IMR-90 (cell line): ENCODE data around the gene CRYBB2. TPM values are rescaled to one million over a fixed set of nuclear protein-coding genes. Genes with fewer than 3 reads are reported as not detected.

ENCODE experiments used
- ATAC-seq: fragments of 200-7000 bp; cut with Tn5 transposase; 2 replicates; pipeline ENCODE4 v1.9.1; 2020; ENCODE audit warnings: low read depth, mild to moderate bottlenecking, moderate library complexity
- BruUV-seq: library from RNA; stranded (reverse); fragments of 400-500 nt; replicated peaks from 2 replicates; lab custom pipeline; 2021; lab: Mats Ljungman, UMichigan
- CTCF ChIA-PET: fragments of 300-600 bp; formaldehyde crosslinking; extraction: SDS; loops from one replicate; lab custom pipeline; 2021; ENCODE audit warnings: antibody characterized with exemption; lab: Yijun Ruan, JAX
- POLR2A ChIA-PET: fragments of 300-600 bp; sonication (Branson Sonifier 250); formaldehyde crosslinking; loops from one replicate; lab custom pipeline; 2022; ENCODE audit warnings: antibody characterized with exemption; ENCODE audit not compliant: unreplicated experiment; lab: Charles Lee
- DNase-seq: peaks from one replicate; pipeline ENCODE4 v3.0.0; 2013
- H2AFZ ChIP-seq: replicated peaks from 2 replicates; pipeline ENCODE3; 2013; ENCODE audit warnings: low read length, mild to moderate bottlenecking; ENCODE audit not compliant: poor library complexity
- H2AK5ac ChIP-seq: 2 replicates; pipeline ENCODE4 v1.6.1; 2013; ENCODE audit warnings: low read depth, low read length, inconsistent platforms
- H2AK9ac ChIP-seq: replicated peaks from 2 replicates; pipeline ENCODE3; 2013; ENCODE audit warnings: mild to moderate bottlenecking, low read depth, low read length, moderate library complexity; ENCODE audit not compliant: poor library complexity
- H2BK120ac ChIP-seq: 2 replicates; pipeline ENCODE4 v1.6.1; 2013; ENCODE audit warnings: low read depth, low read length, inconsistent platforms
- H2BK15ac ChIP-seq: 3 replicates; pipeline ENCODE4 v1.6.1; 2013; ENCODE audit warnings: low read depth, low read length, inconsistent platforms
- H2BK20ac ChIP-seq: 2 replicates; pipeline ENCODE4 v1.6.1; 2013; ENCODE audit warnings: low read depth, mild to moderate bottlenecking, inconsistent platforms, low read length, moderate library complexity
- H2BK5ac ChIP-seq: 2 replicates; pipeline ENCODE4 v1.6.1; 2013; ENCODE audit warnings: mild to moderate bottlenecking, low read depth, low read length, inconsistent platforms; ENCODE audit not compliant: poor library complexity, severe bottlenecking
- H3K14ac ChIP-seq: replicated peaks from 2 replicates; pipeline ENCODE4 v1.6.1; 2013; ENCODE audit warnings: low read depth, low read length, inconsistent platforms
- H3K18ac ChIP-seq: 2 replicates; pipeline ENCODE4 v1.6.1; 2013; ENCODE audit warnings: low read depth, low read length, control low read depth
- H3K23ac ChIP-seq: 2 replicates; pipeline ENCODE4 v1.6.1; 2013; ENCODE audit warnings: low read depth, low read length, inconsistent platforms
- H3K27ac ChIP-seq: 2 replicates; pipeline ENCODE4 v1.5.1; 2013; ENCODE audit warnings: mild to moderate bottlenecking, control low read depth, low read length; ENCODE audit not compliant: insufficient read depth
- H3K27me3 ChIP-seq: 2 replicates; pipeline ENCODE4 v1.6.1; 2013; ENCODE audit warnings: low read length; ENCODE audit not compliant: control insufficient read depth, insufficient read depth
- H3K36me3 ChIP-seq: 2 replicates; pipeline ENCODE4 v1.6.1; 2013; ENCODE audit warnings: low read length, mixed read lengths; ENCODE audit not compliant: control insufficient read depth, insufficient read depth
- H3K4ac ChIP-seq: 2 replicates; pipeline ENCODE4 v1.6.1; 2013; ENCODE audit warnings: low read depth, low read length, inconsistent platforms
- H3K4me1 ChIP-seq: 2 replicates; pipeline ENCODE4 v1.6.1; 2013; ENCODE audit warnings: low read length, mixed read lengths; ENCODE audit not compliant: control insufficient read depth, insufficient read depth
- H3K4me2 ChIP-seq: 2 replicates; pipeline ENCODE4 v1.6.1; 2013; ENCODE audit warnings: low read depth, mild to moderate bottlenecking, control low read depth, low read length, moderate library complexity
- H3K4me3 ChIP-seq: 2 replicates; pipeline ENCODE4 v1.5.1; 2013; ENCODE audit warnings: low read depth, mild to moderate bottlenecking, control low read depth, low read length, moderate library complexity; ENCODE audit not compliant: insufficient read depth
- H3K56ac ChIP-seq: 2 replicates; pipeline ENCODE4 v1.6.1; 2013; ENCODE audit warnings: low read length, inconsistent platforms; ENCODE audit not compliant: insufficient read depth; ENCODE audit errors: extremely low read depth
- H3K79me1 ChIP-seq, 2 experiments: 2 replicates each; pipeline ENCODE4 v1.6.1; 2013; ENCODE audit warnings: low read length in 2 of 2, inconsistent platforms in 1 of 2, low read depth in 1 of 2
- H3K9ac ChIP-seq: 2 replicates; pipeline ENCODE4 v1.6.1; 2013; ENCODE audit warnings: low read depth, low read length, control low read depth
- H3K9me1 ChIP-seq: 2 replicates; pipeline ENCODE4 v1.6.1; 2013; ENCODE audit warnings: low read length, inconsistent platforms; ENCODE audit not compliant: insufficient read depth
- H3K9me3 ChIP-seq: 2 replicates; pipeline ENCODE4 v1.6.1; 2013; ENCODE audit warnings: low read length; ENCODE audit not compliant: control insufficient read depth, insufficient read depth
- H4K20me1 ChIP-seq: 2 replicates; pipeline ENCODE4 v1.6.1; 2013; ENCODE audit warnings: low read length, inconsistent platforms; ENCODE audit not compliant: insufficient read depth
- H4K5ac ChIP-seq: 2 replicates; pipeline ENCODE4 v1.6.1; 2013; ENCODE audit warnings: mild to moderate bottlenecking, low read depth, low read length, control low read depth
- H4K8ac ChIP-seq, 2 experiments: 2 replicates each; pipeline ENCODE4 v1.6.1; 2013; ENCODE audit warnings: low read depth in 2 of 2, low read length in 2 of 2, control low read depth in 1 of 2, inconsistent platforms in 1 of 2
- H4K91ac ChIP-seq: 2 replicates; pipeline ENCODE4 v1.6.1; 2013; ENCODE audit warnings: low read depth, low read length, inconsistent platforms; ENCODE audit not compliant: insufficient read depth
- BHLHE40 ChIP-seq: fragments of 150-350 bp; IDR thresholded peaks from 2 replicates; pipeline ENCODE4 v1.6.1; 2016; ENCODE audit warnings: mild to moderate bottlenecking, low read depth, low read length
- CEBPB ChIP-seq: IDR thresholded peaks from 2 replicates; pipeline ENCODE4 v1.6.1; 2012; ENCODE audit warnings: low read depth, low read length, improper control_type of control experiment
- CHD1 ChIP-seq: IDR thresholded peaks from 2 replicates; pipeline ENCODE4 v1.6.1; 2012; ENCODE audit warnings: low read depth, low read length, improper control_type of control experiment
- CTCF ChIP-seq: conservative IDR thresholded peaks from 2 replicates; pipeline ENCODE4 v1.5.1; 2012; ENCODE audit warnings: mild to moderate bottlenecking, low read depth, low read length, improper control_type of control experiment
- ELK1 ChIP-seq: fragments of 150-350 bp; IDR thresholded peaks from 2 replicates; pipeline ENCODE4 v1.6.1; 2016; ENCODE audit warnings: low read depth, mild to moderate bottlenecking, low read length, moderate library complexity, borderline replicate concordance
- FOS ChIP-seq: fragments of 150-350 bp; IDR thresholded peaks from 2 replicates; pipeline ENCODE4 v1.6.1; 2016; ENCODE audit warnings: low read depth, low read length
- MAFK ChIP-seq: IDR thresholded peaks from 2 replicates; pipeline ENCODE4 v1.6.1; 2012; ENCODE audit warnings: low read depth, low read length, improper control_type of control experiment
- MAZ ChIP-seq: IDR thresholded peaks from 2 replicates; pipeline ENCODE4 v1.6.1; 2012; ENCODE audit warnings: low read depth, mild to moderate bottlenecking, low read length, improper control_type of control experiment, moderate library complexity, borderline replicate concordance
- MXI1 ChIP-seq: IDR thresholded peaks from 2 replicates; pipeline ENCODE4 v1.6.1; 2012; ENCODE audit warnings: low read depth, mild to moderate bottlenecking, low read length, moderate library complexity, borderline replicate concordance
- NFE2L2 ChIP-seq: fragments of 150-350 bp; IDR thresholded peaks from 2 replicates; pipeline ENCODE4 v1.6.1; 2016; ENCODE audit warnings: low read depth, mild to moderate bottlenecking, low read length
- POLR2A ChIP-seq: IDR thresholded peaks from 2 replicates; pipeline ENCODE4 v1.6.1; 2012; ENCODE audit warnings: mild to moderate bottlenecking, low read depth, low read length
- RAD21 ChIP-seq: IDR thresholded peaks from 2 replicates; pipeline ENCODE4 v1.6.1; 2012; ENCODE audit warnings: low read length, improper control_type of control experiment
- RCOR1 ChIP-seq: IDR thresholded peaks from 2 replicates; pipeline ENCODE4 v1.6.1; 2012; ENCODE audit warnings: mild to moderate bottlenecking, low read length, improper control_type of control experiment; ENCODE audit not compliant: insufficient replicate concordance
- RFX5 ChIP-seq: IDR thresholded peaks from 2 replicates; pipeline ENCODE4 v1.8.0; 2012; ENCODE audit warnings: low read depth, mild to moderate bottlenecking, low read length, moderate library complexity
- SMC3 ChIP-seq: fragments of 150-350 bp; IDR thresholded peaks from 2 replicates; pipeline ENCODE4 v1.6.1; 2016; ENCODE audit warnings: low read depth, mild to moderate bottlenecking, antibody characterized with exemption, low read length, moderate library complexity
- USF2 ChIP-seq: fragments of 150-350 bp; IDR thresholded peaks from 2 replicates; pipeline ENCODE4 v1.6.1; 2017; ENCODE audit warnings: mild to moderate bottlenecking, antibody characterized with exemption, low read length, low read depth
- WGBS, 2 experiments: methylation state at CpG; one replicate each; pipeline versions ENCODE4 v1.1.5 to v1.1.7; 2013; ENCODE audit warnings: missing lambda C conversion rate in 2 of 2; ENCODE audit not compliant: insufficient read length in 1 of 2; ENCODE audit errors: extremely low coverage in 2 of 2; 5-methylcytosine and 5-hydroxymethylcytosine counted together
- dilution Hi-C: fragments of 300-500 bp; cut with HindIII; formaldehyde crosslinking; loops from one replicate; pipeline ENCODE4 v1.14.3; 2018; ENCODE audit warnings: low sequenced_read_pairs; ENCODE audit not compliant: unreplicated experiment
- in situ Hi-C: fragments of 300-500 bp; cut with MboI; formaldehyde crosslinking; loops from 3 replicates; pipeline ENCODE4 v1.14.3; 2019; ENCODE audit warnings: low sequenced_read_pairs, inconsistent platforms, mixed read lengths
- intact Hi-C: fragments of 100-400 bp; cut with micrococcal nuclease; formaldehyde crosslinking; loops from 2 replicates; pipeline ENCODE4 v1.10.0; 2022
- polyA plus RNA-seq, 3 experiments: library from polyadenylated mRNA; depleted of rRNA; stranded (reverse); fragments of >200 nt; gene quantifications; 2 replicates each; pipeline ENCODE4 v1.2.3, GENCODE V29; 2012; ENCODE audit warnings: low replicate concordance in 1 of 3
- total RNA-seq: library from RNA; depleted of rRNA; stranded (reverse); fragments of >200 nt; gene quantifications from 2 replicates; pipeline ENCODE4 v1.2.3, GENCODE V29; 2012

The CRYBB2 gene
- total and polyA plus RNA-seq, 2 of the 4 experiments (the other 2 are of a cell fraction): not detected

- H2BK20ac ChIP-seq: no peak overlapping the region
- in situ Hi-C loops (no loop called here), intact Hi-C loops (no loop called here), dilution Hi-C loops (no loop called here)
- no peak overlapping the region for H3K4me3 ChIP-seq
- no peak overlapping the region for H2BK5ac ChIP-seq
- TF ChIP-seq ELK1 (no peak), FOS (no peak), USF2 (no peak), NFE2L2 (no peak), BHLHE40 (no peak), CEBPB (no peak), MAFK (no peak), CHD1 (no peak), CTCF (no peak), RAD21 (no peak), MXI1 (no peak), SMC3 (no peak), RCOR1 (no peak), POLR2A (no peak), RFX5 (no peak), MAZ (no peak)
- no peak overlapping the region for H2BK120ac ChIP-seq
- H4K8ac ChIP-seq: no peak overlapping the region
- no peak overlapping the region for H4K5ac ChIP-seq
- H3K14ac ChIP-seq: no peak overlapping the region
- DNase-seq (no peak), ATAC-seq (no peak)
- no peak overlapping the region for H3K23ac ChIP-seq
- no peaks in the 10 kb centered on the region for H4K20me1 ChIP-seq
- no peak overlapping the region for H3K18ac ChIP-seq
- ChIA-PET CTCF (interaction anchor here (0.5 kb wide), 1 partner anchor 509 kb away, joined by 4 read pairs; no protein-coding TSS in a partner anchor), POLR2A (no interaction called here)
- no peak overlapping the region for H2BK15ac ChIP-seq
- H2AK5ac ChIP-seq: no peak overlapping the region
- no TSS peak for BruUV-seq
- H3K56ac ChIP-seq: no peak overlapping the region
- WGBS, 2 experiments: 100% methylated on average over 1 of the region's 6 CpGs; no CpG with 5 or more reads in 1 of the 2 experiments
- H3K4me2 ChIP-seq: no peak overlapping the region
- H3K9me1 ChIP-seq: no peaks in the 10 kb centered on the region
- H3K27ac ChIP-seq: no peak overlapping the region
- no peak overlapping the region for H4K91ac ChIP-seq
- no peaks in the 10 kb centered on the region for H3K4me1 ChIP-seq
- H3K79me1 ChIP-seq: no peaks in the 10 kb centered on the region
- H2AK9ac ChIP-seq: no peak overlapping the region
- H2AFZ ChIP-seq: no peak overlapping the region
- H3K27me3 ChIP-seq: no peaks in the 10 kb centered on the region
- H3K36me3 ChIP-seq: no peaks in the 10 kb centered on the region
- H3K9me3 ChIP-seq: no peaks in the 10 kb centered on the region
- no peak overlapping the region for H3K4ac ChIP-seq
- no peak overlapping the region for H3K9ac ChIP-seq
Measured at GRCh38 chr22:25236417-25236816, 17.0 kb downstream of the CRYBB2 start.
